LNCaP clone FGC (cell line): ENCODE measurements around the gene GCN1.

Experiments
- DNase-seq: peaks from one replicate; pipeline ENCODE4 v3.0.0-alpha.2; 2011; ENCODE audit warnings: low read depth
- H3K4me3 ChIP-seq: 2 replicates; pipeline ENCODE4 v1.5.1; 2011; ENCODE audit warnings: mild to moderate bottlenecking, low read depth, low read length, control low read depth
- TF ChIP-seq, protein P1 (sequence below): IDR thresholded peaks from 2 replicates; pipeline ENCODE4 v1.5.1; 2012; ENCODE audit warnings: mild to moderate bottlenecking; ENCODE audit not compliant: control insufficient read depth, insufficient read depth; ENCODE audit errors: extremely low read depth

The GCN1 gene

DNA sequence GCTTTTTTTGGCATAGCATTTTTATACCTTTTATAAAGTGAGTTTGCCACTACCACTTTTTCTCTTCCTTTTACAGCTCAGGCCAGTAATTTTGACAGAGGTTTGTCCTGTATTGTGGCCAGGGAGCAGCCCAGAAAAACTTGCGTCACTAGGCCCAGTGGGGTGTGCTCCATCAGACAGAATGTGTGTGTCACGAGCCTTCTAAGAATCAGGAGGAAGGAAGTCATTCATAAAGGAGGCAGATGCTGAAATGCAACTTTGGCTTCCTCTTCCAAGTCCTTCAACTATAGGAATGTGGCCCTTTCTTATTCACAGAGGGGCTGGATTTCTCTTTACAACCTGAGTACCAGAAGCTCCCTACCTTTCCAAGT lies 67.9 kb downstream of the GCN1 start:
- TF ChIP-seq, protein P1, sequence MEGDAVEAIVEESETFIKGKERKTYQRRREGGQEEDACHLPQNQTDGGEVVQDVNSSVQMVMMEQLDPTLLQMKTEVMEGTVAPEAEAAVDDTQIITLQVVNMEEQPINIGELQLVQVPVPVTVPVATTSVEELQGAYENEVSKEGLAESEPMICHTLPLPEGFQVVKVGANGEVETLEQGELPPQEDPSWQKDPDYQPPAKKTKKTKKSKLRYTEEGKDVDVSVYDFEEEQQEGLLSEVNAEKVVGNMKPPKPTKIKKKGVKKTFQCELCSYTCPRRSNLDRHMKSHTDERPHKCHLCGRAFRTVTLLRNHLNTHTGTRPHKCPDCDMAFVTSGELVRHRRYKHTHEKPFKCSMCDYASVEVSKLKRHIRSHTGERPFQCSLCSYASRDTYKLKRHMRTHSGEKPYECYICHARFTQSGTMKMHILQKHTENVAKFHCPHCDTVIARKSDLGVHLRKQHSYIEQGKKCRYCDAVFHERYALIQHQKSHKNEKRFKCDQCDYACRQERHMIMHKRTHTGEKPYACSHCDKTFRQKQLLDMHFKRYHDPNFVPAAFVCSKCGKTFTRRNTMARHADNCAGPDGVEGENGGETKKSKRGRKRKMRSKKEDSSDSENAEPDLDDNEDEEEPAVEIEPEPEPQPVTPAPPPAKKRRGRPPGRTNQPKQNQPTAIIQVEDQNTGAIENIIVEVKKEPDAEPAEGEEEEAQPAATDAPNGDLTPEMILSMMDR = no peak
- no peak overlapping the region for H3K4me3 ChIP-seq
- DNase-seq = no peak

DNA sequence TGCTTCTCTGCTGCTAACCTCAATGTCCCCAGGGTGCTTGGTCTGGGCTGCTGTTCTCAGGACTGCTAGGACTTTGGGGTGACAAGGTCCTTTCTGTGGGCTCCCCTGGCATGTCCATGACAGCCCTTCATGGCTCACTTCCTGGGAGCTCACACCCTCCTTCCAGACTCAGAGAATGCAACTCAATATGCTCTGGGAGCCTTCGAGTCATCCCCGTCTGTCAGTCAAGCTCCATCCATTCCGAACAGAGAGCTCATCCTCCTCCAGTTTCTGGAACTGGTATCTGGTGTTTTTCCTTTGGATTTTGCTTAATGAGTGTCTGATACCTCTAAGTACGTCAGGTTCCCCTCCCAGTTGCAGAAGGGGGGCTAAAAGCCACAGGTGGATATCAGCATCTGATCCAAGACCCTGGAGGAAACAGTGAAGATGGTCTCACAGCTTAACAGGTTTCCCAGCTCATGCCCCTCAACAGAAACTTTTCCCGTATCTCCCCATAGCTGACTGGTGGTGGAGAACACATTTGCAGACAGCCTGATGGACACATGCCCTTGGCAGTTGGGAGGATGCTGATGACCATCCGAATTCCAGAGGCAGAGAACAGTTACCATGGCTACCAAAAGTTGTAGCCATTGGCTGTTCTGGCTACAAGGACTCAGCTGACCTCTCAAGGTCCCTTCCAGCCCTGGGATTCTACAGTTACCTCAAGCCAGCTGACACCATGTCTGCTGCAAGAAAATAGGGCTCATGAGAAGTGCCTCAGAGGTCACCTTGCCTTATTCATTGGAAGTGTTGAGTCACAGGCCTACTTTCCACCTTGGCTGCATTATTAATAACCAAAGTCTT lies 68.5 kb downstream of the GCN1 start:
- TF ChIP-seq, protein P1 = no peak
- no peak overlapping the region for H3K4me3 ChIP-seq
- DNase-seq = no peak

DNA sequence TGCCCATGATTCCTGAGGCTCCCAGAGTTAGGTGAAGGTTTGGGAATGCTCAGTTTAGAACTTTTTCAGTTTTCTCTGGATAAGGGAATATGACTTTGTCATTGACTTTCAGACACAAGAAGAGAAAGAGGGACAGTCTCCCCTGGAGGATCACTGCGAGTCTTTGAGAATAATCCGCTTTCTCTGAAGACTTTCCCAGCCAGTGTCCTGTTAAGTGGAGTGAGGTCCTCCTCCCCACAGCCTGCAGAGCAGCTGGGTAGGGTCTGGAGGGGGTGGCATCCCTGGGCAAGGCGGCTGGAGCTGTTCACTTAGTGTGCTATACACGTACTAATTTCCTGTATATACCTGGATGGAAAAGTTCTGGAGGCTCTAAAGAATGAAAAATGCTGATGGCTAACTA lies 69.5 kb downstream of the GCN1 start:
- TF ChIP-seq, protein P1 = no peak
- H3K4me3 ChIP-seq = no peak overlapping the region
- no peak for DNase-seq

DNA sequence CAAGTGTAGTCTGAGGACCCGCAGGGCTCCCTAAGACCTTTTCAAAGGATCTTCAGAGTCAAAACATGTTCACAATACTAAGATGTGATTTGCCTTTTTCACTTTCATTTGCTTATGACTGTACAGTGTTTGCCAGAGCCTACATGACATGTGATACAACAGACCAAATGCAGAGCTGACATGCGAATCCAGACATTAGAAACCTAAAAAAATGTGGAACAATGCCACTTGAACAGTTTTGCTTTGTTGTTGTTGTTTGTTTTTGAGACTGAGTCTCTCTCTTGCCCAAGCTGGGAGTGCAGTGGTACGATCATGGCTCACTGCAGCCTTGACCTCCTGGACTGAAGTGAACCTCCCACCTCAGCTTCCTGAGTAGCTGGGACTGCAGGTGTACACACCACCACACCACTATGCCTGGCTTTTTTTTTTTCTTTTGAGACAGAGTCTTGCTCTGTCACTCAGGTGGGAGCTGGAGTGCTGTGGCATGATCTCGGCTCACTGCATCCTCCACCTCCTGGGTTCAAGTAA lies 72.7 kb downstream of the GCN1 start:
- DNase-seq = no peak
- H3K4me3 ChIP-seq = no peak overlapping the region
- TF ChIP-seq, protein P1 = no peak

DNA sequence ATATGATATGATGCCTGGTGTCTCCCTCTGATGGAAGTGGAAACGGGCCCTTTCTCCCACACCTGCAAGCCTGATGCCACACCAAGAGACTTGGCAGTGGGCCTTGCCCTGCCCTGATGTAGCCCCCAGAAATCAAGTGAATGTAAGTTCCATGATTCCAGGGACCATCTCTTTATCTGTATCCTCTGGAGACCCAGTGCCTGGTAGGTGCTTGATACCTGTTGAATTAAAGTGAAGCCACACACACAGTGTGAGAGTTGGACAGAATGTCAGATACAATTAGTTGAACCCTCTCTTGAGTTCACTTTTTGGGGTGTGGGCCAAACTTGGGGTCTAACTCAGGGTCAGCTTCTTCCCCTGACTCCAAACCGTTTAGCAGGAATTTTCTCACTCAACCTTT lies 73.2 kb downstream of the GCN1 start:
- no peak overlapping the region for H3K4me3 ChIP-seq
- TF ChIP-seq, protein P1 = no peak
- DNase-seq = no peak

DNA sequence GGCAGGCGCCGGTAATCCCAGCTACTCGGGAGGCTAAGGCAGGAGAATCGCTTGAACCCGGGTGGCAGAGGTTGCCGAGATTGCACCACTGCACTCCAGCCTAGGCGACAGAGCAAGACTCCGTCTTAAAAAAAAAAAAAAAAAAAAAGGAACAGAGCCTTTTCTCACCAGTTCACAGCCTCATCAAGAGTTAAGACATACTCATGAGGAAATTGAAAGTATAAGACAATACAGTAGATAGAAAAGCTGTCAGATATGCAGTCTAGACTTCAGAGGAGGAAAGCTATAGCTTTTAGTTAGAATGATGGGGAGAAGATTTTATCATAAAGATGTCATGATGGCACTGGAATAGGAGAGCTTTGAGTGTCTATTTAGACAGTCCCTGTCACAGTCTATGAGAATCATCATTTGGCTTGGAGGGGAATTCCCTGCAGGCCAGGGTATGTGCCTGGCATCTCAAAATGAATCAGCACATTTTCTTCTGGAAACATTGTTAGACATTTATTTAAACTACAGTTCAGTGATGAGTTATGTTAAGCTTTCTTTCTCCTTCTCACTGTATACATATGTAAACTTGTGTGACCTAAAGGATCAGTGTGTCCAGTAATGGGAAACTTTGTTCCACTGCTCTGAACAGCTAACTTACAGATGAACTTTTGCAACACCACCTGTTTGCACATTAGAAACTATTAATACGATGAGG lies 75.1 kb downstream of the GCN1 start:
- no peak for DNase-seq
- TF ChIP-seq, protein P1 = no peak
- no peak overlapping the region for H3K4me3 ChIP-seq
